ENCODE measurements around the gene GOT2. TPM values are rescaled to one million over a fixed set of nuclear protein-coding genes. Genes with fewer than 3 reads are reported as not detected.

GOT2 gene
- total and polyA plus RNA-seq, 2 of the 8 experiments (the other 6 are each of a cell fraction or from before 2014, with no cell fraction given): 62.9 to 223 TPM

DNA sequence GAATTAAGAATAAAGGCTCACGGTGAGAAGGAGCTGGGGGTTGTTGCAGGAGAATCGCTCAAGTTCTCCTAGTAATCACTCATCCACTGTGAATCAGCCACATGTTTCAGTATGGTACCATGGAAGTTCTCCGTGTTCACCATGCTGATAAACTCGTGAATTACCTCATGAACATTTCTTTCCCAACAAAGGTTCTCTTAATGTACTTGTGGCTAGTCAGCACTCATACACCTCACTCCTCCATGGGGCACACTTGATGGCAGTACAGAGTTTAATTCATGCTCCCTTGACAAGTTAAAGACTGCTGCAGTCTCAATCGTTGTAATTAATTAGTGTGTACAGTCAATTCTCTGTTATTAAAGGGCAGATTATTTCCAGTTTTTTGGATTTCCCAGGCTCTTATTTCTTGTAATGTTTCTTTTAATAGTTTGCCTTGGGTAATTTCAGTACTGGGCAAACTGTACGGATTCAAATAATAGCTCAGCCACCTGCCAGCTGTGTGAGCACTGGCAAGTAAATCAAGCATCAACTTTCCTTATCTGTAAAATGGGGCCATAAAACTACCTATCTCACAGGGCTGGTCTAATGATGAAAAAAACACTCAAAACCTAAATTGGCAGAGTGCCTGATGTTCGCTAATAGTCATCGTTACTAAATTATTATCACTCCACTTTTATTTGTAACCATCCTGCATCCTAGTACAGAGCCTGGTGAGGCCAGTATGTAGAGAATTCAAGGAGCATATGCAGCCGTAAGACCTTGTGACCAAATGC, 6.1 kb downstream of the GOT2 start:
- no peak for TF ChIP-seq MAFK (IDR thresholded peaks at IDR 0.05; ENCODE audit: low read depth, low read length)
- no peak for TF ChIP-seq SUZ12 (IDR thresholded peaks at IDR 0.05; ENCODE audit: low read length)
- no peak for TF ChIP-seq TAF1 (IDR thresholded peaks at IDR 0.05; ENCODE audit: low read depth, low read length)
- no peak for TF ChIP-seq SIRT6 (IDR thresholded peaks at IDR 0.05; ENCODE audit: low read length)
- TF ChIP-seq TEAD4 (IDR thresholded peaks at IDR 0.05; ENCODE audit: low read depth, low read length): no peak
- TF ChIP-seq BRCA1 (IDR thresholded peaks at IDR 0.05; ENCODE audit: low read depth, low read length): no peak
- no peak overlapping the region for H2BK120ac ChIP-seq (replicated peaks; ENCODE audit: low read depth, low read length)
- peaks cover 0 to 6% (median 0%) of the 10 kb centered on the region in 4 experiments; a peak in 3 of 7 replicates for H3K4me1 ChIP-seq (replicated peaks in 1 of 4; ENCODE audit: control insufficient read depth in 3 of 4, insufficient read depth in 4 of 4, low read length in 3 of 4)
- no peak overlapping the region for H2BK20ac ChIP-seq (ENCODE audit: low read length)
- peaks cover 11 to 13% of the 10 kb centered on the region in 2 experiments for H4K20me1 ChIP-seq (replicated peaks in 1 of 2; ENCODE audit: control insufficient read depth in 1 of 2, insufficient read depth in 2 of 2, low read length in 2 of 2)
- no peak overlapping the region for H3K4ac ChIP-seq (replicated peaks; ENCODE audit: insufficient read length, low read depth, low read length)
- FAIRE-seq (no peak), DNase-seq (ENCODE audit: low read depth in 1 of 2, low spot score in 2 of 2) (no peak)
- no peak overlapping the region for H3K4me3 ChIP-seq (ENCODE audit: extremely low read depth in 1 of 4, insufficient read depth in 2 of 4, low read depth in 3 of 4, low read length in 4 of 4)
- H3K18ac ChIP-seq (ENCODE audit: extremely low read depth, low read length): no peak overlapping the region
- no peak overlapping the region for H2BK15ac ChIP-seq (ENCODE audit: low read length)
- POLR2A ChIA-PET (ENCODE audit: partially characterized antibody): no interaction called here
- H3K27ac ChIP-seq (ENCODE audit: low read depth, low read length): no peak overlapping the region
- no peak overlapping the region for H2BK12ac ChIP-seq (ENCODE audit: low read depth, low read length)
- no peaks in the 10 kb centered on the region for H3K9me3 ChIP-seq (ENCODE audit: insufficient read depth in 2 of 2, low read depth in 1 of 2, low read length in 1 of 2)
- H3K79me2 ChIP-seq (ENCODE audit: control insufficient read depth in 1 of 2, insufficient read depth in 2 of 2, low read length in 2 of 2): peaks cover 4 to 66% of the 10 kb centered on the region in 2 experiments
- WGBS, 2 experiments (ENCODE audit: extremely low coverage in 1 of 2, insufficient coverage in 1 of 2, insufficient read length in 1 of 2, insufficient replicate concordance in 2 of 2, low coverage in 1 of 2, low lambda C conversion rate in 2 of 2, missing lambda C conversion rate in 1 of 2): 92% methylated on average over 9 of the region's 9 CpGs; no CpG with 5 or more reads in 1 of the 2 experiments
- no peak overlapping the region for H3K23ac ChIP-seq (ENCODE audit: insufficient read length)
- H2AK5ac ChIP-seq (ENCODE audit: low read depth, low read length): no peak overlapping the region
- H2AFZ ChIP-seq (ENCODE audit: low read length): no peak overlapping the region
- H3K9ac ChIP-seq (replicated peaks in 1 of 4; ENCODE audit: extremely low read depth in 1 of 4, low read depth in 3 of 4, low read length in 3 of 4): no peak overlapping the region
- H3K14ac ChIP-seq (ENCODE audit: insufficient read length): no peak overlapping the region
- H4K5ac ChIP-seq (ENCODE audit: insufficient read length, low read depth, low read length): no peak overlapping the region
- H3K79me1 ChIP-seq (ENCODE audit: low read depth, low read length): peaks cover 8% of the 10 kb centered on the region
- no peak overlapping the region for H2BK5ac ChIP-seq (ENCODE audit: low read depth, low read length)
- H3K36me3 ChIP-seq (ENCODE audit: control insufficient read depth in 2 of 4, insufficient read depth in 4 of 4, low read length in 3 of 4): peaks cover 0 to 25% (median 6%) of the 10 kb centered on the region in 4 experiments; a peak in 5 of 8 replicates
- H4K8ac ChIP-seq (ENCODE audit: extremely low read depth, insufficient read depth, low read length): no peak overlapping the region
- H3K56ac ChIP-seq (replicated peaks; ENCODE audit: insufficient read length, low read depth, low read length): no peak overlapping the region
- H4K91ac ChIP-seq (replicated peaks; ENCODE audit: insufficient read length, low read length): no peak overlapping the region
- CTCF ChIA-PET (ENCODE audit: partially characterized antibody): interaction anchor here (0.8 to 1.2 kb wide), 2 partner anchors 21 to 86 kb away, joined by 3 read pairs; no protein-coding TSS in a partner anchor
- no peaks in the 10 kb centered on the region for H3K27me3 ChIP-seq (replicated peaks in 1 of 4; ENCODE audit: control insufficient read depth in 3 of 4, extremely low read depth in 1 of 4, insufficient read depth in 3 of 4, low read length in 3 of 4)
- no peak overlapping the region for H3K4me2 ChIP-seq (ENCODE audit: insufficient read depth in 1 of 2, low read depth in 2 of 2, low read length in 2 of 2)
- H3K23me2 ChIP-seq (ENCODE audit: low read depth, low read length): peaks cover 2% of the 10 kb centered on the region; the same call in 1 of the 2 replicates
